HAP-1 (cell line): ENCODE measurements around the gene NUP214.

Source experiments
- DNase-seq, 2 experiments: peaks; one replicate each; pipeline ENCODE4 v3.0.0-alpha.2; 2016 to 2020; ENCODE audit warnings: low spot score in 2 of 2
- H3K27me3 ChIP-seq: fragments of 250-450 bp; sonication (Bioruptor Pico); 2 replicates; pipeline ENCODE4 v1.5.1; 2020; ENCODE audit warnings: low read depth, mild to moderate bottlenecking, moderate library complexity
- H3K36me3 ChIP-seq: fragments of 250-450 bp; sonication (Bioruptor Pico); replicated peaks from 2 replicates; pipeline ENCODE4 v1.5.1; 2020; ENCODE audit warnings: mild to moderate bottlenecking
- H3K4me1 ChIP-seq: fragments of 250-450 bp; sonication (Bioruptor Pico); 2 replicates; pipeline ENCODE4 v1.5.1; 2020; ENCODE audit warnings: mild to moderate bottlenecking
- H3K4me3 ChIP-seq: fragments of 250-450 bp; sonication (Bioruptor Pico); 2 replicates; pipeline ENCODE4 v1.5.1; 2020; ENCODE audit warnings: mild to moderate bottlenecking, moderate library complexity
- H3K9me3 ChIP-seq: fragments of 250-450 bp; sonication (Bioruptor Pico); 2 replicates; pipeline ENCODE4 v1.5.1; 2020; ENCODE audit warnings: mild to moderate bottlenecking, moderate library complexity
- in situ Hi-C: fragments of 300-500 bp; cut with MboI; formaldehyde crosslinking; loops from 3 replicates; pipeline ENCODE4 v1.14.3; 2020; ENCODE audit warnings: low sequenced_read_pairs, inconsistent platforms, mixed read lengths

The NUP214 gene

GRCh38 chr9:131216806-131217205, 91.4 kb downstream of the NUP214 start:
- DNase-seq, result no peak
- Histone ChIP-seq H3K27me3 (no peaks in the 10 kb centered on the region), H3K36me3 (peaks cover 22% of the 10 kb centered on the region), H3K9me3 (no peaks in the 10 kb centered on the region; the same call in 1 of the 2 replicates), H3K4me1 (no peaks in the 10 kb centered on the region), H3K4me3 (no peak overlapping the region)
- in situ Hi-C loops, result no loop called here

GRCh38 chr9:131217331-131218031, 92.1 kb downstream of the NUP214 start:
- Histone ChIP-seq H3K36me3 (peaks cover 16% of the 10 kb centered on the region), H3K4me3 (no peak overlapping the region), H3K9me3 (no peaks in the 10 kb centered on the region), H3K4me1 (no peaks in the 10 kb centered on the region), H3K27me3 (no peaks in the 10 kb centered on the region)
- in situ Hi-C loops, result no loop called here
- DNase-seq, result no peak

DNA sequence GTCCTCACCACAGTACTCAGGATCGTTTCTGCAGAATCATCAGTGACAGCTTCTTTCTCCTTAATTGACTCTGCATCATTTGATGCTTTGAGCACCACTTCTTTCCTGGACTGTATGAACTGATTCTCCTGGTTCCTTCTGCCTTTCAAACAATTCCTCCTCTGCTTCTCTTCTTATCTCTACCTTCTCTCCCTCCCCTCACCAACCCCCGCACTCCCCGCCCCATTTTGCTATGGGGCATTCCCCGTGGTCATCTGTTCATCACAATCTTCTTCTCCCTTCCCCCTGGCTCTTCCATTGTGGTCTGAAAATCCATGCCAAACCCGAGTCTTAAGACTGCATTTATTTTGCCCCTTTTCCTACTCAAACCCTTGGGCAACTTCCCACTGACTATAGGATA, 93.0 kb downstream of the NUP214 start:
- no peak for DNase-seq
- Histone ChIP-seq H3K4me3 (no peak overlapping the region), H3K9me3 (no peaks in the 10 kb centered on the region), H3K27me3 (no peaks in the 10 kb centered on the region), H3K36me3 (peaks cover 16% of the 10 kb centered on the region), H3K4me1 (no peaks in the 10 kb centered on the region)
- in situ Hi-C loops, result no loop called here

- DNase-seq, result no peak
- no peaks in the 10 kb centered on the region for H3K9me3 ChIP-seq
- in situ Hi-C loops, result no loop called here
- no peak overlapping the region for H3K4me3 ChIP-seq
- no peaks in the 10 kb centered on the region for H3K27me3 ChIP-seq
- no peaks in the 10 kb centered on the region for H3K4me1 ChIP-seq
- H3K36me3 ChIP-seq, result peaks cover 16% of the 10 kb centered on the region
Observed at GRCh38 chr9:131220485-131220884, 95.1 kb downstream of the NUP214 start.

DNA sequence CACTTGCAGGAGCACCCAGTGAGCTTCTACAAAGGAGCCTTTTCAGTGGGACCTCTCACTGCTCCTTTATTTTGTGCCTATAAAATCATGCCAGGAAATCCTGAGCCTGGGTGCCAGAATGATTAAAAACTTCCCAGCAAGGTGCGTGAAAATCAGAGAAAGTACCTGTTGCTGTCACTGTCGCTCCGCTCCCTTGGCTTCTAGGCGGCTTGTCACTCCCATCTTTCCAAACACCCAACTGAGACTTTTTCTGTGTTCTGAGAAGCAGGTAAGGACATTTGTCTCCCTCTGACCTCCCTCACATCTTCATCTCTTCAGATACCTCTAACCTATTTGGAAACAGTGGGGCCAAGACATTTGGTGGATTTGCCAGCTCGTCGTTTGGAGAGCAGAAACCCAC, 97.1 kb downstream of the NUP214 start:
- no peak overlapping the region for H3K4me3 ChIP-seq
- no peaks in the 10 kb centered on the region for H3K9me3 ChIP-seq
- H3K4me1 ChIP-seq, result no peaks in the 10 kb centered on the region
- peaks cover 16% of the 10 kb centered on the region for H3K36me3 ChIP-seq
- no peak for DNase-seq
- H3K27me3 ChIP-seq, result no peaks in the 10 kb centered on the region
- in situ Hi-C loops, result no loop called here

DNA sequence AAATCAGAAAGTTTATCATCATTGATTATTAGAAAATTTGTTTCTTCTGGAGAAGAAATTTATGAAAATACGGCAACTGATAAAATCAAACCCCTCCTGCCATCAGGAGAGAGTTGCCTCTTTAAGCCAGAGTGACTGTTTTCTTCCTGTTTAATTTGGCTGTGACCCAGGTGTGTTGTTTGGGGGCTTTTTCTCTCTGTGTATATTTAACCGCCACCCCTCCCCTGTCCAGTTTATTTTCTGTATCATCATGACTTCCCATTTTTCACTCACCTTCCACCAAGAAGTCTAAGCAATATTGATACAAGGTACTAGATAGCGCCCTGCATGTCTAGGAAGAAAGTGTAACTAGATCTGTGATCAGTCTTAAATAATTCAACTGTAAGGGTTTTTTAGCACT, 100.8 kb downstream of the NUP214 start:
- peaks cover 15% of the 10 kb centered on the region for H3K36me3 ChIP-seq
- in situ Hi-C loops, result no loop called here
- DNase-seq, result no peak
- H3K4me1 ChIP-seq, result no peaks in the 10 kb centered on the region
- H3K9me3 ChIP-seq, result no peaks in the 10 kb centered on the region
- H3K27me3 ChIP-seq, result no peaks in the 10 kb centered on the region
- H3K4me3 ChIP-seq, result no peak overlapping the region

DNA sequence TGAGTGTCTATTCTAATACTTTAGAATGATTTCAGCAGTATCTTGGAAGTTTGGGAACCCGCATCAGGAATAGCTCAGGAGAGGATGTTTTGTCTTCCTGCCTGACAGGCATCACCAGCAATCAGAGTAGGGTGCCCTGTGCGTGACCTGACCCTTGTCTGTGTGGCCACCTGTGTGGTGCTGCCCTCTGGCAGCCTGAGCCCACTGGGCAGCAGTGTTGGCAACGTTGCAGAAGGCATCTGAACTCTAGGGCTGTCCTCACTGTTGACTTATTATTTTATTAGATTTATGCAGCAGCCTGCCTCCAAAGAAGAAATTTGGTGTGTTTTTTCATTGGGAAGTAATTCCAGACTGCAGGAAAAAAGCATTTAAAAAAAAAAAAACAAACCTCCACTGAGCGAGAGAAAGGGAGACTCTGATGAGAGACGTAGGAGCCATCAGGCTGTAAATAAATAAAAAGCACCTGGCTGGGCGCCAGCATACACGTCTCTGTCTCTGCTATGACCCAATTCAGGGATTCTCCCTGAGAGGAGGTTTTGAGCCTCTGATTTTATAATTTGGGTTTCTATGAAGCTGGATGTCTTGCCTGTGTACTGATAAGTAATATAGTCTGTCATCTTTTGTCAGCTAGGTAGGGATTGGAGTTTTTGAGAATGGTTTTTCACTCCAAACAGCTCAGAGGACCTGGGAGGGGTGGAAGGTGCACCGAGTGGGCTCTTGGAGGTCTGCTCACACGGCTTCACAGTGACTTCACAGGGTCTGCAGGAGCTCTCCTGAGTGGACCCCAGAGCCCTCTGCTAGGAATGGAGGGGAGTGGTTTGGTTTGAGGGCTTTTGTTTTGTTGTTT, 101.9 kb downstream of the NUP214 start:
- DNase-seq, result no peak
- in situ Hi-C loops, result no loop called here

DNA sequence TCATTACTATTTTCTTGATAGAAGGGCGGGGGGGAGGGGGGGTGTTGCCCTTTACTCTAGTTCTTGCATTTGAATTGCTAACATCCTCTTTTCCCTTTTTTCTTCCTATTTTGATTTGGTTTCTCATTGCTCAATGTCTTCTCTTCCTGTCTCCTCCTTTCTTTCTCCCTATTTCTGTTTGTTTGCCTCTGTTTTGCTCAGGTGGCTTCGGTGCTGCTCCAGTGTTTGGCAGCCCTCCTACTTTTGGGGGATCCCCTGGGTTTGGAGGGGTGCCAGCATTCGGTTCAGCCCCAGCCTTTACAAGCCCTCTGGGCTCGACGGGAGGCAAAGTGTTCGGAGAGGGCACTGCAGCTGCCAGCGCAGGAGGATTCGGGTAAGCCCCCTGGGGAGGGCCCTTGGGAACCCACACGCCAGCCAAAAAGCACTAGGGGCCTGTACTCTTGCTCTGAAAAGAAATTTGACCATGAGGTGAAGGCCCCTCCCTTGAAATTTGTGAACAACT, 102.6 kb downstream of the NUP214 start:
- H3K9me3 ChIP-seq, result no peaks in the 10 kb centered on the region
- H3K36me3 ChIP-seq, result peaks cover 23% of the 10 kb centered on the region
- in situ Hi-C loops, result no loop called here
- H3K4me3 ChIP-seq, result no peak overlapping the region
- H3K4me1 ChIP-seq, result no peaks in the 10 kb centered on the region
- no peak for DNase-seq
- no peaks in the 10 kb centered on the region for H3K27me3 ChIP-seq

More for the DNA sequence above, 101.9 kb downstream of the NUP214 start:
- Histone ChIP-seq H3K4me1 (no peaks in the 10 kb centered on the region), H3K27me3 (no peaks in the 10 kb centered on the region), H3K36me3 (peaks cover 23% of the 10 kb centered on the region), H3K4me3 (no peak overlapping the region), H3K9me3 (no peaks in the 10 kb centered on the region)

- Histone ChIP-seq H3K4me3 (no peak overlapping the region), H3K4me1 (no peaks in the 10 kb centered on the region), H3K36me3 (peaks cover 33% of the 10 kb centered on the region), H3K27me3 (no peaks in the 10 kb centered on the region), H3K9me3 (no peaks in the 10 kb centered on the region)
- in situ Hi-C loops, result no loop called here
- DNase-seq, result no peak
Observed at GRCh38 chr9:131228988-131229387, 103.6 kb downstream of the NUP214 start.

GRCh38 chr9:131233556-131233955, 108.2 kb downstream of the NUP214 start:
- H3K36me3 ChIP-seq, result peaks cover 43% of the 10 kb centered on the region
- H3K4me1 ChIP-seq, result no peaks in the 10 kb centered on the region
- in situ Hi-C loops, result no loop called here
- DNase-seq, result no peak
- H3K9me3 ChIP-seq, result no peaks in the 10 kb centered on the region
- no peaks in the 10 kb centered on the region for H3K27me3 ChIP-seq
- H3K4me3 ChIP-seq, result no peak overlapping the region

- Histone ChIP-seq H3K27me3 (no peaks in the 10 kb centered on the region), H3K4me3 (no peak overlapping the region), H3K4me1 (no peaks in the 10 kb centered on the region), H3K9me3 (no peaks in the 10 kb centered on the region), H3K36me3 (peaks cover 43% of the 10 kb centered on the region)
- no peak for DNase-seq
- in situ Hi-C loops, result no loop called here
Observed at GRCh38 chr9:131233995-131234394, 108.6 kb downstream of the NUP214 start.

DNA sequence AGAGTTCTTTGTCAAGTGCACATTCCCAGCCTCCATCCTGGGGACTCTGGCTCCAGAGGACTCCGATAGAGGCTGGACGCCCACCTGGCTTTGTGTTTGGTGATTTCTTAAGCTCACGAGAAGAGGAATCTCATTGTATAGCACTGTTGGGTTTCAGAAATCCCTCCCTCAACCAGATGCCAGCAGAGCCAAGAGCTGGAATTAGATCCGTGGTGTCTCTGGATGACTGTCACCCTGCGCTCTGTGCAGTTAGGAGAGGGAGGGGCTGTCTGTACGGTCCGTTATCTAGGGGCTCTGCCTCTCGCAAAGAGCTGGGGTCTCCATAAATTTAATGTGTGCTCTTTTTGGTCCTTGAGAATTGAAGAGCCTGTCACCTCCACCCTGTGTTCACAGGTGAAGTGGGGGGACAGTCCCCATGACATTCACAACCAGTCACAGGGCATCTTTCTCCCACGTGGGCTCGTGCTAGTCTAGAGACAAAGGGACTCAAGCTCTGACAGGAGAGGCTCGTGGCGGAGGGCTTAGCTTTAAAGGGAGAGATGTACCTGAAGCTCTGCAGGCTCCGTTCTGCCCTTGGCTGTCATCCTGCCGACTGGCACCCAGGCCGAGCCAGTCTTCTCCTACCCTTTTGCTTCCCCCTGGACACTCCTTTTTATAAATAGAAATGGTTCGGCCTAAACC, 109.6 kb downstream of the NUP214 start:
- Histone ChIP-seq H3K4me3 (no peak overlapping the region), H3K4me1 (no peaks in the 10 kb centered on the region), H3K36me3 (peaks cover 42% of the 10 kb centered on the region), H3K9me3 (no peaks in the 10 kb centered on the region), H3K27me3 (no peaks in the 10 kb centered on the region)
- DNase-seq, result no peak
- in situ Hi-C loops, result no loop called here

GRCh38 chr9:131235480-131235851, 110.1 kb downstream of the NUP214 start:
- peaks cover 38% of the 10 kb centered on the region for H3K36me3 ChIP-seq
- 0 out of 2 replicates have a peak, but pooled peaks cover 3% of the 10 kb centered on the region for H3K4me1 ChIP-seq
- H3K9me3 ChIP-seq, result no peaks in the 10 kb centered on the region
- H3K4me3 ChIP-seq, result no peak overlapping the region
- DNase-seq, result no peak
- in situ Hi-C loops, result no loop called here
- no peaks in the 10 kb centered on the region for H3K27me3 ChIP-seq

DNA sequence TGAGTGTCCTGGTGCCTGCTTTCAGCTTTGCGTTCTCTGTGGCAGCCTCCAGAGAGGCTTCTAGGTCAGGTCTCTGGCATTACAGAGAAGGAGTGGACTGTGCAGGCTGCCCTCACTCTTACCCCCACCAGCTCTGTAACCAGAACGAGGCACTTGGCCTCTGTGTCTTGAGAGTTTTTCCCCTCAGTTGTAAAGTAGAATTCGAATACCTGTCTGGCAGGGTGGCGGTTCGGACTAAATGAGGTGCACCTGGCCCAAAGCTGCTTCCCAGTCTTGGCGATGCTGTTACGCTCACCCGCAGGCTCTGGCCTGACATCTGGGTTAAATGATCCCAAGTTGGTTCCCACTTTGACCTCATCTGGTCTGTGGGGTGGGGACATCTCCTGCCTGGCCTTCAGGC, 110.8 kb downstream of the NUP214 start:
- DNase-seq, result no peak
- Histone ChIP-seq H3K4me3 (no peak overlapping the region), H3K36me3 (peaks cover 32% of the 10 kb centered on the region), H3K4me1 (0 out of 2 replicates have a peak, but pooled peaks cover 3% of the 10 kb centered on the region), H3K9me3 (no peaks in the 10 kb centered on the region), H3K27me3 (no peaks in the 10 kb centered on the region)
- in situ Hi-C loops, result no loop called here
